ENCODE measurements around the gene C2CD4C.
"Not testable (repeated sequence)": the region's sequence is repeated elsewhere in the genome, so short reads cannot be mapped to it uniquely, and the experiment has no call there.

Gene C2CD4C

GRCh38 chr19:398719-399118, 10.2 kb downstream of the C2CD4C start:
- DNase-seq (ENCODE audit: low spot score) = no peak

DNA sequence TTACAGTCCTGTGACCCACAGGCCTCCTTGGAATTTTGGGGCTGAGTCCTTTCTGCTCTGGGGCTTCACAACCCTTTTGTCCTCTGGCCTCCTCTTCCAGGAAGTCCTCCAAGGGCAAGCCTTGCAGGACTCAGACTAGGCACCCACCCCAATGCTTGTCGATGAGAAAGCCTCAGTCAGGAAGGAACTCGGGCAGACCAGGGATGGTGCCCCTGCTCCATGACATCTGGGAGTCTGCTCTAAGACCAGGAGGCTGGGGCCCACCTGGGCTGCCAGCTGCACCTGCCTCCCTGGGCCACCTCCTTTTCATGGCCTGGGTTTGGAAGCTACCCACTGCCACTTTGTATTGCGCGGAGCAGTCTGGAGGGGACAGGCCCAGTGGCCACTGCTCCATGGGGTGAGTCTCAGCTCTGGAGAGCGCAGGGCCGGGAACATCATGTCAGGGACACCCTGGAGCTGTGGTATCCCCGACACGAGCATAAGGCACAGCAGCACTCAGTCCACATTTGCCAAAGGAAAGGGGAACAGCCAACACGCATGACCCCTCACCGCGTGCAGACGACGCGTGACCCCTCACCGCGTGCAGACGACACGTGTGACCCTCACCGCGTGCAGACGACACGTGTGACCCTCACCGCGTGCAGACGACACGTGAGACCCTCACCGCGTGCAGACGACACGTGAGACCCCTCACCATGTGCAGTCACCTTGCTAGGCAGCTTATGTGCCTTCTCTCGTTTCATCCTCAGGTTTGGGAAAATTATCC, 10.8 kb downstream of the C2CD4C start:
- DNase-seq (ENCODE audit: low spot score) = no peak

- no peak for DNase-seq (ENCODE audit: low spot score)
Observed at GRCh38 chr19:397321-397720, 11.6 kb downstream of the C2CD4C start.

DNA sequence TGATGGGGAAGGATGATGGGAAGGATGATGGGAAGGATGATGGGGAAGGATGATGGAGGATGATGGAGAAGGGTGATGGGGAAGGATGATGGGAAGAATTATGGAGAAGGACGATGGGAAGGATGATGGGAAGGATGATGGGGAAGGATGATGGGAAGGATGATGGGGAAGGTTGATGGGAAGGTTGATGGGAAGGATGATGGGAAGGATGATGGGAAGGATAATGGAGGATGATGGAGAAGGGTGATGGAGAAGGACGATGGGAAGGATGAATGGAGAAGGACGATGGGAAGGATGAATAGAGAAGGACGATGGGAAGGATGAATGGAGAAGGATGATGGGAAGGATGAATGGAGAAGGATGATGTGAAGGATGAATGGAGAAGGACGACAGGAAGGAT, 13.5 kb downstream of the C2CD4C start:
- no peak for DNase-seq (ENCODE audit: low spot score)

DNA sequence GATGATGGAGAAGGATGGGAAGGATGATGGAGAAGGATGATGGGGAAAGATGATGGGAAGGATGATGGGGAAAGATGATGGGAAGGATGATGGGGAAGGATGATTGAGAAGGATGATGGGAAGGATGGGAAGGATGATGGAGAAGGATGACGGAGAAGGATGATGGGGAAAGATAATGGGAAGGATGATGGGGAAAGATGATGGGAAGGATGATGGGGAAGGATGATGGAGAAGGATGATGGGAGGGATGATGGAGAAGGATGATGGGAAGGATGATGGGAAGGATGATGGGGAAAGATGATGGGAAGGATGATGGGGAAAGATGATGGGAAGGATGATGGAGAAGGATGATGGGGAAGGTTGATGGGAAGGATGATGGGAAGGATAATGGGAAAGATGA, 14.1 kb downstream of the C2CD4C start:
- DNase-seq (ENCODE audit: low spot score) = not testable (repeated sequence)

DNA sequence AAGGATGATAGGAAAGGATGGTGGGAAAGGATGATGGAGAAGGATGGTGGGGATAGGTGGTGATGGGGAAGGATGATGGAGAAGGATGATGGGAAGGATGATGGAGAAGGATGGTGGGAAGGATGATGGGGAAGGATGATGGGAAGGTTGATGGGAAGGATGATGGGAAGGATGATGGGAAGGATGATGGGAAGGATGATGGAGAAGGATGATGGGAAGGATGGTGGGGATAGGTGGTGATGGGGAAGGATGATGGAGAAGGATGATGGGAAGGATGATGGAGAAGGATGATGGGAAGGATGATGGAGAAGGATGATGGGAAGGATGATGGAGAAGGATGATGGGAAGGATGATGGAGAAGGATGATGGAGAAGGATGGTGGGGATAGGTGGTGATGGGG, 15.4 kb downstream of the C2CD4C start:
- DNase-seq (ENCODE audit: low spot score) = not testable (repeated sequence)

DNA sequence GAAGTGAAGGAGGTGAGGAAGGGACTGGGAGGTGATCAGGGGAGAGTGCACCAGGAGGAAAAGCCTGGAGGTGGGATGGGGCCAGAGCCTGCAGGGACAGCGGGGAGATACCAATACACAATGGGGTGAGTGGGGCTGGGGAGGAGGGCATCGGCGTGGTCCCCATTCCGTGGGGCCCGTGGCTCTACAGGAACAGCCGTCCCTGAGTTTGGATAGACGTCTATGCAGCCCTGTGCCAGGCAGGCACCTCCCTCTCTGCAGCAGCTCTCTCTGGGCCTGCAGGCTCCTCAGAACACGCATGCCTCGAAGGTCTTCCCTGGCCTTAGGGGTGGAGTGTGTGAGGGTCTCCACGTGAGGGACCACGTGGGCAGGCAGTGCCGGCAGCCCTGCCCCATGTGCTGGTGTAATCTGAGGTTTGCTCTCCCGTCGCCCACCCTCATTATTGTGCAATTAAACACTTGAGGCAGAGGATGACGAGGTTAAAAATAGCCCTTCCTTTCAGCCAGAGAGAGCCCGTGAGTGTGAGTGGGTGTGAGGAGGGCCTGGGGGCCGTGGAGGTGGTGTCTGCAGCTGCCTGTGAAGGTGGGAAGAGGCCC, 16.5 kb downstream of the C2CD4C start:
- DNase-seq (ENCODE audit: low spot score) = no peak

- no peak for DNase-seq (ENCODE audit: low spot score)
Observed at GRCh38 chr19:391726-392374, 17.1 kb downstream of the C2CD4C start.

DNA sequence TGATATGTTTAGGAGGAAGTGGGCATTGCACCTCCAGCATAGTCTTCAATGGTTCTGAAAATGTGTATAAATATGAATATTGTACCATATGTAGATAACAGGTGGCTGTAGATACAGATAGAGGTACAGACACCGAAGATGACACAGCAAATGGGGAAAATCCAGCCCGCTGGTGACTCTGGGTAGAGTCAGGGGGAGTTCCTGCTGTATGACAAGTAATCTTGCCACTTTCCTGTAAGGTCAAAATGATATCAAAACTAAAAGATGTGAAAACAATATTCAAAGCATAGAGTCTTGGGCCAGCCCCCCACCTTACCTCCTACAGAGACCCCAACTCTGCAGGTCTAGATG, 17.8 kb downstream of the C2CD4C start:
- DNase-seq (ENCODE audit: low spot score) = no peak

DNA sequence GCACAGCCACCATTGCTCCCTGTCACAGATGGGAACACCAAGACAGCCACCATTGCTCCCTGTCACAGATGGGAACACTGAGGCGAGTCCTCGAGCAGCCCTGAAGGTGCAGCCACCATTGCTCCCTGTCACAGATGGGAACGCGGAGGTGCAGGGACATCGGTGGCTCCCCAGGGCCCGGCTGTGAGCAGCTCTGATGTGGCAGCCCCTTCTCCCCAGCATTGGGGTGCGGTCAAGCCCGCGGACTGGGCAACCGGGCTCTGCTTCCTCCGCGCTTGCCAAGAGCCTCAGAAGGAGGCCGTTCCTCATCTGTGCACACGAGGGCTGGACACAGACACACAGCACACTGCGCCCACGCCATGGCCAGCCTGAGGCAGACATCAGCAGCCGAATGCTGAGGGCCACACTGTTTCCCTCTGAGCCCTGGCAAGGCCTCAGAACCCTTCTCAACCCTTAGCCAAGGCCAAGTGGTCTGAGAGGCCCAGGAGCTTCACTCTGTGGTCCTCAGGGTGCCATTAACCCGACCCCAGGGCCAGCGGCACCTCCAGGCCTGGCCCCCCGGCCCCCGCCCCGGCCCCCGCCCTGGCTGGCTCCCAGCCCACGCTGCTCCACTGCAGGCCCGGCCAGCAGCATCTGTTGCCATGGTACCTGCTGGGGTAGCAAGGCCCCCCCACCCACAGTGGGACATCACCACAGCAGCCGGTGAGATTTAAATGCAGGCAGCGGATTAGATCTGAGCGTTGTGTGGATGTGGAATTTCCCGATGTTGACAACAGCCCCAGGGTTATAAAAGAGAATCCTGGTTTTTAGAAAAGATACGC, 18.4 kb downstream of the C2CD4C start:
- DNase-seq (ENCODE audit: low spot score) = no peak

DNA sequence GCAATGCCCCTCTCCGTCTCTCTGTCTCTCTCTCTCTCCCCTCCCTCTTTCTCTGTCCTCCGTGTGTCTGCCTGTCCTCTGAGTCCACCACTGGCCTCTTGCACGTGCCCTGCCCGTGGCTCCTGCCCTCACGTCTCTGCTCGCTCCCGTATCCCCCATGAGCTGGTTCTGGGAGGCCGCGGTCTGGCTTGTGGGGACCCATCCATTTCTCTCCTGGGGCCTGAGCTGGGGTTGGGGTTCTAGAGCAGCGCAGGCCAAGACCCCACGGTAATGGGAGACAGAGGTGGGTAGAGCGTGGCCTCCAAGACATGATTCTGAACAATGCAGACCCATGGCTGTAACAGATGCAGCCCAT, 19.0 kb downstream of the C2CD4C start:
- no peak for DNase-seq (ENCODE audit: low spot score)

DNA sequence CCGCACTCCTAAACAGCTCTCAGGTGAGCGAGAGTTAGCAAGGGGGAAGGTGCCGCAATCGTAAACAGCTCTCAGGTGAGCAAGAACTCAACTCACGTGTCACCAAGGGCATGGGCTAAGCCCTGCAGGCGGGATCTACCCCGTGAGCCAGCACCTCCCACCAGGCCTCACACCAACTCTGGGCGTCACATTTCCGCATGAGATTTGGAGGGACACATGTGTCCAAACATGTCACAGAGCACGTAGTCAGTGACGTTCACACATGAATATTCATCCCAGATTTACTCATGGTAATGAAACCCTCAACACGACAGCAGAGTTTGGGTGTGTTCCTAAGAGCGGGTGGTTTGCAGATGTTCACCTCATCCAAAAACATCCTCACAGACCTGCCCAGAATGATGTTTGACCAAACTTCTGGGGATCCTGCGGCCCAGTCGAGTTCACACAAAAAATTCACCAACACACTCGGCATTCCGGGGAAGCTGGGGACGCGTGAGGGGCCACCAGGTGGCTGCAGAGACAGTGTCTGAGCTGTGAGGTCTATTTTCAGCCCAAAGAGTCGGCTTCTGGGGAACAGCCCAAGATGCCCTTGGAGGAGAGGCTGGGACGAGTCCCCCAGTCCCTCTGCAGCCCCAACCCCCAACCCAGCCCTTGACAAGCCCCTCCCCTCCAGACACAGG, 19.6 kb downstream of the C2CD4C start:
- DNase-seq (ENCODE audit: low spot score) = no peak

- DNase-seq (ENCODE audit: low spot score) = no peak
Observed at GRCh38 chr19:388691-389090, 20.3 kb downstream of the C2CD4C start.

DNA sequence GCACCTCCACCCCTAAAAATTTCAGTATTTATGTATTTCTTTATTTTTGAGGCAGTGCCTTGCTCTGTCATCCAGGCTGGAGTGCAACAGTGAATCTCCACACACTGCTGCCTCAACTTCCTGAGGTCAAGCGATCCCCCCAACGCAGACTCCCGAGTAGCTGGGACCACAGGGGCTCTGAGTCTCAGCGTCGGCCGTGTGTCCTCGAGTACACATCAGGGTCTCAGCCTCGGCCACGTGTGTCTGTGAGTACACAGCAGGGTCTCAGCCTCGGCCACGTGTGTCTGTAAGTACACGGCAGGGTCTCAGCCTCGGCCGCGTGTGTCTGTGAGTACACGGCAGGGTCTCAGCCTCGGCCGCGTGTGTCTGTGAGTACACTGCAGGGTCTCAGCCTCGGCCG, 21.2 kb downstream of the C2CD4C start:
- DNase-seq (ENCODE audit: low spot score) = no peak

- not testable (repeated sequence) for DNase-seq (ENCODE audit: low spot score)
Observed at GRCh38 chr19:386632-387301, 22.2 kb downstream of the C2CD4C start.

GRCh38 chr19:386189-386588, 22.8 kb downstream of the C2CD4C start:
- not testable (repeated sequence) for DNase-seq (ENCODE audit: low spot score)

- DNase-seq (ENCODE audit: low spot score) = no peak
Observed at GRCh38 chr19:384799-385169, 24.2 kb downstream of the C2CD4C start.

DNA sequence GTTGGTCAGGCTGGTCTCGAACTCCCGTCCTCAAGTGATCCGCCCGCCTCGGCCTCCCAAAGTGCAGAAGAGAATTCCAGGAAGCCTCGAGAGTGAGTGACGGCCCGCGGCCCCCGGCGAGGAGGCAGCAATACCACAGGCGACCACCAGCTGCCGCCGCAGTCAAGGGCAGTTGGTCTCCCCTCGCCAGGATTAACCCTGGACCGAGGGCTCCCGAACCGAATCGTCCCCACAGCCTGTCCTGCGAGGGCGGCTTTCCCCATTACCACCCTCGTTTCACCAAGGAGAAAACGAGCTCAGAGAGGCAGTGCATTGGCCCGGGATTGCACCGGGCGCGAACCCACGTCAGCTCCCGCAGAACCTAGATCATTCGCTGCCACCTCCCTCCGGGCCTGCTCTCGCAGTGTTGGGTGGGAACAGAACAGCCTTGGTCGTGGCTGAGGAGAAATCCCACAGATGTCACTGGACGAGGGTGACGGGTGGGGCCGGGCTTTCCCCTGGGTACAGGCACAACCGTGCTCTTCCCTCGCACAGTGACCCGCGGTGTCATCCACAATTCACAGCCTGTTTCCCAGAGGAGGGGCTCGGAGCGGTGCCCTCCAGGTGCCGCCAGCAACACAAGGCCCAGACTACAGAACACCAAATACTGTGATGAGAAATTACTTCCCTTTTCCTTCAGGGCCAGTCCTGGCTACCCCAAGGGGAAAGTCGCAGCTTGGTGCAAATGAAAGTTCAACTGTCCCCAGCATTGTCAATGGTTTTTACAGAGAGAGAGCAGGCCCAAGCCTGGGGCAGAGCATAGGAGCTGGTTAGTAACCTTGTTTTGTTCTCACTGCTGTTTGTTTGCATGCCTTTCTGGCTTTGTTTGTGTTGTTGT, 24.8 kb downstream of the C2CD4C start:
- no peak for DNase-seq (ENCODE audit: low spot score)

- no peak for DNase-seq (ENCODE audit: low spot score)
Observed at GRCh38 chr19:383040-383439, 25.9 kb downstream of the C2CD4C start.

GRCh38 chr19:382578-382977, 26.4 kb downstream of the C2CD4C start:
- DNase-seq (ENCODE audit: low spot score) = not testable (repeated sequence)

- not testable (repeated sequence) for DNase-seq (ENCODE audit: low spot score)
Observed at GRCh38 chr19:381901-382300, 27.0 kb downstream of the C2CD4C start.
